MM.1S (cell line): ENCODE measurements around the gene CTNNA1.

Source experiments
- EZH2 ChIP-seq: fragments of 300-600 bp; sonication (generic); optimal IDR thresholded peaks from 2 replicates; pipeline ENCODE3; 2017; ENCODE audit warnings: low read depth, mild to moderate bottlenecking, antibody characterized with exemption, low read length, mixed read lengths
- TF ChIP-seq, protein P1 (sequence below): fragments of 300-600 bp; sonication (generic); IDR thresholded peaks from 2 replicates; pipeline ENCODE4 v1.5.1; 2016; ENCODE audit warnings: antibody characterized with exemption, low read length, mixed read lengths

- TF ChIP-seq, protein P1, sequence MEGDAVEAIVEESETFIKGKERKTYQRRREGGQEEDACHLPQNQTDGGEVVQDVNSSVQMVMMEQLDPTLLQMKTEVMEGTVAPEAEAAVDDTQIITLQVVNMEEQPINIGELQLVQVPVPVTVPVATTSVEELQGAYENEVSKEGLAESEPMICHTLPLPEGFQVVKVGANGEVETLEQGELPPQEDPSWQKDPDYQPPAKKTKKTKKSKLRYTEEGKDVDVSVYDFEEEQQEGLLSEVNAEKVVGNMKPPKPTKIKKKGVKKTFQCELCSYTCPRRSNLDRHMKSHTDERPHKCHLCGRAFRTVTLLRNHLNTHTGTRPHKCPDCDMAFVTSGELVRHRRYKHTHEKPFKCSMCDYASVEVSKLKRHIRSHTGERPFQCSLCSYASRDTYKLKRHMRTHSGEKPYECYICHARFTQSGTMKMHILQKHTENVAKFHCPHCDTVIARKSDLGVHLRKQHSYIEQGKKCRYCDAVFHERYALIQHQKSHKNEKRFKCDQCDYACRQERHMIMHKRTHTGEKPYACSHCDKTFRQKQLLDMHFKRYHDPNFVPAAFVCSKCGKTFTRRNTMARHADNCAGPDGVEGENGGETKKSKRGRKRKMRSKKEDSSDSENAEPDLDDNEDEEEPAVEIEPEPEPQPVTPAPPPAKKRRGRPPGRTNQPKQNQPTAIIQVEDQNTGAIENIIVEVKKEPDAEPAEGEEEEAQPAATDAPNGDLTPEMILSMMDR, result no peak
- no peak for TF ChIP-seq EZH2
Observed at GRCh38 chr5:138933522-138934290, 180.5 kb downstream of the CTNNA1 start.
